Testis (tissue), 3 donors: ENCODE results near the gene TSPAN12. TPM values are rescaled to one million over a fixed set of nuclear protein-coding genes. Genes with fewer than 3 reads are reported as not detected.
A peak's percentile ranks its signal among the peaks of the same experiment; 100 is the strongest.

ENCODE experiments used
- DNase-seq: peaks from one replicate; pipeline ENCODE4 v3.0.0-alpha.2; 2019
- H3K27ac ChIP-seq, 2 donors: fragments of 200-600 bp; sonication (generic); one replicate each; pipeline ENCODE4 v1.5.1; 2019
- H3K27me3 ChIP-seq: fragments of 200-600 bp; sonication (generic); one replicate; pipeline ENCODE4 v1.5.1; 2019
- H3K36me3 ChIP-seq: fragments of 200-600 bp; sonication (generic); one replicate; pipeline ENCODE4 v1.5.1; 2017; ENCODE audit warnings: low read depth; ENCODE audit errors: missing control alignments
- H3K4me1 ChIP-seq: fragments of 200-600 bp; sonication (generic); one replicate; pipeline ENCODE4 v1.5.1; 2019
- H3K4me3 ChIP-seq, 2 donors: fragments of 200-600 bp; sonication (generic); one replicate each; pipeline ENCODE4 v1.5.1; 2017 to 2019
- H3K9me3 ChIP-seq: fragments of 200-600 bp; sonication (generic); one replicate; pipeline ENCODE4 v1.5.1; 2017
- CTCF ChIP-seq, 3 experiments: fragments of 450-650 bp in 2 of 3; fragments of 200-600 bp in 1 of 3; sonication (generic) in 1 of 3; IDR thresholded peaks; one replicate each; pipeline ENCODE4 v1.5.1; 2016 to 2019; ENCODE audit warnings: antibody characterized with exemption in 3 of 3, mild to moderate bottlenecking in 2 of 3, moderate library complexity in 1 of 3
- POLR2A ChIP-seq: fragments of 450-650 bp; IDR thresholded peaks from one replicate; pipeline ENCODE4 v1.6.1; 2017; ENCODE audit warnings: antibody characterized with exemption, mild to moderate bottlenecking, moderate library complexity
- WGBS, 2 donors: methylation state at CpG; one replicate each; pipeline ENCODE4 v1.1.5; 2018; 5-methylcytosine and 5-hydroxymethylcytosine counted together
- intact Hi-C: fragments of 100-400 bp; cut with DNase I; formaldehyde crosslinking; loops from one replicate; pipeline ENCODE4 v1.15.1; 2023; ENCODE audit warnings: low total_unique reads
- polyA plus RNA-seq: library from polyadenylated mRNA; stranded (reverse); fragments of 350-450 nt; fragmentation: Illumina TruSeq; extraction: RNeasy Lipid Tissue Mini Kit (QIAGEN cat#74804); gene quantifications from one replicate; pipeline ENCODE4 v1.2.3, GENCODE V29; 2014; ENCODE audit warnings: low read depth, low replicate concordance; ENCODE audit not compliant: insufficient read depth
- total RNA-seq, 2 donors: library from RNA; depleted of rRNA; stranded (reverse); fragments of >200 nt; gene quantifications; one replicate each; pipeline ENCODE4 v1.2.3, GENCODE V29; 2016

TSPAN12 gene
- total and polyA plus RNA-seq, 3 donors from 2014 or later: 4.3 to 6.6 (median 6.3) TPM

GRCh38 chr7:120793213-120793936 is 64.6 kb downstream of the TSPAN12 start:
- Histone ChIP-seq H3K4me1 (no peaks in the 10 kb centered on the region), H3K36me3 (no peaks in the 10 kb centered on the region), H3K4me3 (no peak overlapping the region), H3K27ac (no peak overlapping the region), H3K9me3 (no peaks in the 10 kb centered on the region), H3K27me3 (no peaks in the 10 kb centered on the region)
- intact Hi-C loops: no loop called here
- no peak for TF ChIP-seq POLR2A
- no peak for TF ChIP-seq CTCF (IDR thresholded peaks at IDR 0.05)
- DNase-seq: no peak
- WGBS, 2 donors: 93 to 94% methylated on average over 3 of the region's 3 CpGs

- intact Hi-C loops: no loop called here
Measured at GRCh38 chr7:120792861-120793130, 65.1 kb downstream of the TSPAN12 start.

GRCh38 chr7:120792091-120792860 is 65.7 kb downstream of the TSPAN12 start:
- DNase-seq: peak; percentile 87
- Histone ChIP-seq H3K36me3 (no peaks in the 10 kb centered on the region), H3K4me1 (no peaks in the 10 kb centered on the region), H3K27me3 (no peaks in the 10 kb centered on the region), H3K27ac (no peak overlapping the region), H3K4me3 (no peak overlapping the region), H3K9me3 (no peaks in the 10 kb centered on the region)
- no peak for TF ChIP-seq POLR2A
- peak; percentile 15 to 72 (median 38) for TF ChIP-seq CTCF (IDR thresholded peaks at IDR 0.05)
- intact Hi-C loops: no loop called here
- 76 to 89% methylated on average over 7 to 13 of the region's 13 CpGs for WGBS, 2 donors

More at GRCh38 chr7:120792861-120793130, 65.1 kb downstream of the TSPAN12 start:
- DNase-seq: no peak
- 94 to 98% methylated on average over 2 of the region's 2 CpGs for WGBS, 2 donors
- no peaks in the 10 kb centered on the region for H3K4me1 ChIP-seq
- no peaks in the 10 kb centered on the region for H3K36me3 ChIP-seq
- TF ChIP-seq CTCF (IDR thresholded peaks at IDR 0.05): no peak
- TF ChIP-seq POLR2A: no peak
- no peaks in the 10 kb centered on the region for H3K9me3 ChIP-seq
- H3K27me3 ChIP-seq: no peaks in the 10 kb centered on the region
- H3K4me3 ChIP-seq: no peak overlapping the region
- no peak overlapping the region for H3K27ac ChIP-seq

- 48 to 59% methylated on average over 1 of the region's 1 CpG for WGBS, 2 donors
- intact Hi-C loops: no loop called here
- TF ChIP-seq CTCF (IDR thresholded peaks at IDR 0.05) (no peak), POLR2A (no peak)
- no peaks in the 10 kb centered on the region for H3K9me3 ChIP-seq
- DNase-seq: no peak
- H3K36me3 ChIP-seq: no peaks in the 10 kb centered on the region
- no peaks in the 10 kb centered on the region for H3K27me3 ChIP-seq
- no peak overlapping the region for H3K4me3 ChIP-seq
- H3K27ac ChIP-seq: no peak overlapping the region
- no peaks in the 10 kb centered on the region for H3K4me1 ChIP-seq
Measured at GRCh38 chr7:120785095-120785494, 72.8 kb downstream of the TSPAN12 start.
